Measurements from ENCODE around the gene PIK3CB. TPM values are rescaled to one million over a fixed set of nuclear protein-coding genes. Genes with fewer than 3 reads are reported as not detected.

PIK3CB gene
- total RNA-seq, 1 experiment from 2014 or later = 35.6 TPM

- no peak overlapping the region for H3K4me2 ChIP-seq (ENCODE audit: insufficient read depth, insufficient read length, low read length)
- H3K27ac Mint-ChIP-seq = no peak overlapping the region
- no peak for TF ChIP-seq CTCF (conservative IDR thresholded peaks at IDR 0.05)
- H3K18ac ChIP-seq (ENCODE audit: insufficient read length, low read depth, low read length) = no peak overlapping the region
- H4K5ac ChIP-seq (ENCODE audit: insufficient read length, low read depth, low read length) = no peak overlapping the region
- peaks cover 18 to 36% of the 10 kb centered on the region in 2 experiments for H3K4me1 Mint-ChIP-seq
- H3K14ac ChIP-seq (ENCODE audit: insufficient read depth, low read length) = no peak overlapping the region
- H3K79me1 ChIP-seq (ENCODE audit: insufficient read depth, low read depth, low read length, poor library complexity, severe bottlenecking) = peaks cover 9% of the 10 kb centered on the region
- no peak overlapping the region for H2BK15ac ChIP-seq (ENCODE audit: low read depth, low read length)
- H3K27me3 Mint-ChIP-seq (ENCODE audit: low read depth) = no peaks in the 10 kb centered on the region
- no peak for DNase-seq
- no peak overlapping the region for H3T11ph ChIP-seq (ENCODE audit: low read length)
- H3K9me3 ChIP-seq (ENCODE audit: control insufficient read depth, low read depth, low read length) = no peaks in the 10 kb centered on the region
- no peak overlapping the region for H2BK120ac ChIP-seq (ENCODE audit: low read depth, low read length, poor library complexity, severe bottlenecking)
- no peak overlapping the region for H3K9ac ChIP-seq (ENCODE audit: extremely low read depth, insufficient read length, low read length)
- H2AFZ ChIP-seq (ENCODE audit: low read length) = no peak overlapping the region
- H3K36me3 Mint-ChIP-seq (ENCODE audit: insufficient read depth in 1 of 3, low read depth in 3 of 3) = peaks cover 3 to 38% (median 23%) of the 10 kb centered on the region in 3 experiments; a peak in 6 of 7 replicates
- H4K91ac ChIP-seq (ENCODE audit: insufficient read length, low read depth, low read length) = no peak overlapping the region
- H3K27me3 ChIP-seq (ENCODE audit: insufficient read depth, low read length) = no peaks in the 10 kb centered on the region
- no CpG with 5 or more reads among the region's 7 CpGs for WGBS (ENCODE audit: extremely low coverage, insufficient read length, low lambda C conversion rate)
- no peaks in the 10 kb centered on the region for H3K9me3 Mint-ChIP-seq
- H2BK5ac ChIP-seq (ENCODE audit: insufficient read length, low read length) = no peak overlapping the region
- no peak overlapping the region for H4K8ac ChIP-seq (replicated peaks; ENCODE audit: insufficient read length, low read depth, low read length)
- H3K56ac ChIP-seq (ENCODE audit: insufficient read length, low read depth, low read length) = no peak overlapping the region
- peaks cover 14% of the 10 kb centered on the region; the same call in 1 of the 2 replicates for H3K79me2 ChIP-seq (ENCODE audit: insufficient read depth, low read length)
- H2AK5ac ChIP-seq (ENCODE audit: insufficient read length, low read length) = no peak overlapping the region
- no peaks in the 10 kb centered on the region for H4K20me1 ChIP-seq (ENCODE audit: control insufficient read depth, insufficient read depth, insufficient read length)
- no peak overlapping the region for H3K27ac ChIP-seq (ENCODE audit: insufficient read length, low read depth, low read length)
- no peak overlapping the region for H3K4ac ChIP-seq (ENCODE audit: low read depth, low read length)
- no peak overlapping the region for H3K23ac ChIP-seq (ENCODE audit: insufficient read length, low read depth, low read length)
- no peak overlapping the region for H2BK12ac ChIP-seq (ENCODE audit: insufficient read length, low read depth, low read length)
- no peak overlapping the region for H2BK20ac ChIP-seq (ENCODE audit: low read depth, low read length, poor library complexity, severe bottlenecking)
- H3K4me1 ChIP-seq (ENCODE audit: insufficient read depth, low read length) = peaks cover 5% of the 10 kb centered on the region; the same call in 1 of the 2 replicates
- H3K23me2 ChIP-seq (ENCODE audit: insufficient read length, low read depth, low read length, poor library complexity, severe bottlenecking) = no peaks in the 10 kb centered on the region
- no peak overlapping the region for H3K4me3 Mint-ChIP-seq
These were observed 7.5 kb downstream of the PIK3CB start for GRCh38 chr3:138827222-138827621.
